ENCODE results near the gene SERINC5.
A peak's percentile ranks its signal among the peaks of the same experiment; 100 is the strongest.

SERINC5 gene

DNA sequence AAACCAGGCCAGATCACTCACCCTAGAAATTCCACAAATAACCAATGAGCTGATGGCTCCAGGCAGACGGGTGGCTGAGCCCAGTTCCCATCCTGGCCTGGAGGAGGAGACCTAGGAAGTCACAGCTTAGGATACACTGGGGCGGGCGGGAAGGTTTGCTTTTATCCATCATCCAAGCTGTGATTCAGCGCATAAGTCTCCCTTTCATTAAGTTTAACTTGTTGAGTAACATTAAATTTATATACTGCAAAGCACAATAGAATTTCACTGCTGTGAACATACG lies 165.0 kb downstream of the SERINC5 start:
- DNase-seq = no peak

DNA sequence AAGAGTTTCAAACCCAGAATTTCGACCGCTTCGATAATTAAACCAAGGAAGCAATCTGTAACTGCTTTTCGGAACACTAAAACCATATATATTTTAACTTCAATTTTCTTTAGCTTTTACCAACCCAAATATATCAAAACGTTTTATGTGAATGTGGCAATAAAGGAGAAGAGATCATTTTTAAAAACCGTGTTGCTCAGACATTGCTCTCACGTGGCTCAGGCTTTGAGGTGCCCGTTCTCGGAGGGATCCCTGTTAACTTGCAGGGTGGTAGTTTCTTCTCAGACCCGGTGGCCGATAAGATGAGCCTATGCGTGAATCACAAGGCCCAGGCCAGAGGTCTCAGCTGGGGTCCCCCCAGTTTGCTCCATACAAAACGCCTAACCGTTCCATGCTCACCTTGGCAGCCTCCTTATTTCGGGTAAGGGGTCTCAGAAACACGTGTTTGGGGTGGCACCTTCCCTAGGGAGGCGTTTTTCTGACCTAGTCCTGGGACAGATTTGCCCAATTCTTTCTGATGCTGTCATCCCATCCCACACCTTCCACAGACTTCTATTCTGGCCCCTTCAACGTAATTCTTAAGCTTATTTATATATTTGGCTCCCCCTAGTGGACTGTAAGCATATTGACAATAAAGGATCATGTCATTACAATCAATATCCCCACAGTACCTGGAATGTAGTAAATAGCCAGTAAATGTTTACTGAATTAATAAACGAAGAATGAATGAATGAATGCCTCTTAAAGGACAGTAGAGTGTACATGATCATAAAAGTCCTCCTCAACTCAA lies 172.6 kb downstream of the SERINC5 start:
- DNase-seq = peak in 1 of 2 donors; percentile 40

DNA sequence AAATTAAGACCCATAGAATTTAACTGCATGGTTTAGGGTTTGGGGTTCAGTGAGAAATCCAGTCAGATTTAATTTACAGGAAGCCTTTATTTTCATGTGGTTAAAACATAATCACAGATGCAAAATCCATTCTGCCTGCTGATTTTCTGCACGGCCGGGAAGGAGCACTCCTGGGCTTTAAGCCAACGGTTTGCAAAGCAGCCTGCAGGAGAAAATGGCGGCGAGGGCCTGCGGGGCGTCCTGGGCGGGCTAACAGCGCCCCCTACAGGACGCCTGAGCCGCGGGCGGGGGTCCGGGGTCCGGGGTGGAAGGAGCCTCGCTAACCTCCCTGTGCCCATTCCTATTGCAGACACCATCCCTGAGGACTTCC lies 173.1 kb downstream of the SERINC5 start:
- DNase-seq = peak; percentile 5 to 9

DNA sequence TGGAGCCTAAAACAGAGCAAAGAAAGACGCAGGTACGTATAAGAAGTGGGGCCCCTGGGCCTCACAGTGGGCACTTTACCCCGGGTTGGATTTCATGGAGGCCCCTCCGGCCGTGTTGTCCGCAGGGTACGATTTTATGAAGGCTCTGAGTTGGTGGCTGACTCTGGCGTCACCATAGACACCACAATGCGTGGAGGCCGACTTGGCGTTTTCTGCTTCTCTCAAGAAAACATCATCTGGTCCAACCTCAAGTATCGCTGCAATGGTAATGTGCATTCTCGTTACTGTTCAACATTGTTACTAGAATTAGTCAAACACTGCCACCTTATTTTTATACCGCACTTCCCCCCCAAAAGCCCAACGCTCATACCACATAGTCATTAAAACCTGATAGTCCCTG lies 173.6 kb downstream of the SERINC5 start:
- DNase-seq = no peak

DNA sequence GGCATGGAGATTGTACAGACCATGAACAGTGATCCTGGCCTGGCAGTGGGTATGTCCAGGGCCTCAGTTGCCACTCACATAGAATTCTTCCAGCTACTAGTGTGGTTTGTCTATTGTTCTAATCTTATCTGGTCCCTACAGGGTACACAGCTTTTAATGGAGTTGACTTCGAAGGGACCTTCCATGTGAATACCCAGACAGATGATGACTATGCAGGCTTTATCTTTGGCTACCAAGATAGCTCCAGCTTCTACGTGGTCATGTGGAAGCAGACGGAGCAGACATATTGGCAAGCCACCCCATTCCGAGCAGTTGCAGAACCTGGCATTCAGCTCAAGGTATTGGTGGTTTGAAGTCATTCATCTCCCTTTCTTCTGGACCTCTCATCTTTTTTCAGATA lies 176.9 kb downstream of the SERINC5 start:
- no peak for DNase-seq

DNA sequence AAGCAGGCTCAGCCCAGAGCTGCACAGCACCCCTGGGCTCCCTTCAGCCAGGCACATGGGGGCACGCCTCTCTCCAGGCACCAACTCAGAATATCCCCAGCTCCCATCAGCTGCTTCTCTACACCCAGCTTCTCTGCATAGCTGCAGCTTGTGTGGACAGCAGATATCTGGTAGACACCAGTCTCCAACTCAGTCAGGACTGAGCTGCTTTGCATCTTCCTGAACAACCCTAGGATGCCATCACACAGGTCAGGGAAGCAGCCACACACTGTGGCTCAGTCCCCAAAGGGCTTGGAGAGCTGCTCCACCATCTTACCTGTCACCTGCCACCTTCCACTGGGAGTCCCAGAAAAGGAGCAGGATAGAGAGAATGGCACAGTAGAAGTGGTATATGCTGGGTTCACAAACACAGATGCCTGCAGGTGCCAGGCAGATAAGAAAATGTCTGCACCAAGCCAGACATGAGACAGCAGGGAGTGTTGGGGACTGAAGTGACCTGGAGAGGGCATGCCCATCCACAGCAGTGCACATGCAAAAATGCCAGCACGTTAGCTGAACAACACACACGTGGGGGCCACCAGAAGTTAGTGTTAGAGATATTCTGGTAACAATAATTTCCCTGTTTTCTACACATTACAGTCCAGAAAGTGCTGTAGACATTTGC lies 178.7 kb downstream of the SERINC5 start:
- no peak for DNase-seq

DNA sequence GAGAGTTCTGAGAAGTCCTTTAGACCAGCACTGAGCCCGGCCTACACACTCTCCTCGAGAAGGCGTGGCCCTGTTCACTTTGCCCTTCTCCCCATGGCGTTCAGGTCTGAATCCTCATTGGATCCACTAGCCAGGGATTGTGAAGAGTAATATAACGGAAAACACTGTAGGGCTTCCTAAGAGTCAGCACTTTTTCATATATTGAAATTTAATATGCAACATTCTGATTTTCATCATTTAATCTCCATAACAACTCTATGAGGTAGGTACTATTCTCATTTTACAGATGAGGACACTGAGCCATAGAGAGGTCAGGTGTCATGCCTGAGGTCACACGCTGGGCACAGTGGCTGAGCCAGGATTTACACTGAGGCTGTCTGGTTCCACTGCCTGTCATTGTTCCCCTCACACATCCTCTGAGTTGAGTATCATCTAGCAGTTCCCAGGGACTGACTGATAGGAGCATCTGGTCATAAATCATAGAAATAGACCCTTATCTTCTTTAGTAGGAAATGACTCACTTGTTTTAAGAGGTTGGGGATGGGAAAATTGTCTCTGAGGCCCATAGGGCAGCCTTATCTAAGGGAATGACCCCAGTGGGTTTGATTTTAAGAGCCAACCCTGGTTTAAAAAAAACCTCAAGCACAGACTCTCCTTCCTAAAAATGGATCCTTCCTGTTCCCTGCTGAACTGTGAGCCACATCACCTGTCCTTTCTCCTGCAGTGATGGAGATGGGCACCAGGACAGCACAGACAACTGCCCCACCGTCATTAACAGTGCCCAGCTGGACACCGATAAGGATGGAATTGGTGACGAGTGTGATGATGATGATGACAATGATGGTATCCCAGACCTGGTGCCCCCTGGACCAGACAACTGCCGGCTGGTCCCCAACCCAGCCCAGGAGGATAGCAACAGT lies 179.5 kb downstream of the SERINC5 start:
- no peak for DNase-seq

DNA sequence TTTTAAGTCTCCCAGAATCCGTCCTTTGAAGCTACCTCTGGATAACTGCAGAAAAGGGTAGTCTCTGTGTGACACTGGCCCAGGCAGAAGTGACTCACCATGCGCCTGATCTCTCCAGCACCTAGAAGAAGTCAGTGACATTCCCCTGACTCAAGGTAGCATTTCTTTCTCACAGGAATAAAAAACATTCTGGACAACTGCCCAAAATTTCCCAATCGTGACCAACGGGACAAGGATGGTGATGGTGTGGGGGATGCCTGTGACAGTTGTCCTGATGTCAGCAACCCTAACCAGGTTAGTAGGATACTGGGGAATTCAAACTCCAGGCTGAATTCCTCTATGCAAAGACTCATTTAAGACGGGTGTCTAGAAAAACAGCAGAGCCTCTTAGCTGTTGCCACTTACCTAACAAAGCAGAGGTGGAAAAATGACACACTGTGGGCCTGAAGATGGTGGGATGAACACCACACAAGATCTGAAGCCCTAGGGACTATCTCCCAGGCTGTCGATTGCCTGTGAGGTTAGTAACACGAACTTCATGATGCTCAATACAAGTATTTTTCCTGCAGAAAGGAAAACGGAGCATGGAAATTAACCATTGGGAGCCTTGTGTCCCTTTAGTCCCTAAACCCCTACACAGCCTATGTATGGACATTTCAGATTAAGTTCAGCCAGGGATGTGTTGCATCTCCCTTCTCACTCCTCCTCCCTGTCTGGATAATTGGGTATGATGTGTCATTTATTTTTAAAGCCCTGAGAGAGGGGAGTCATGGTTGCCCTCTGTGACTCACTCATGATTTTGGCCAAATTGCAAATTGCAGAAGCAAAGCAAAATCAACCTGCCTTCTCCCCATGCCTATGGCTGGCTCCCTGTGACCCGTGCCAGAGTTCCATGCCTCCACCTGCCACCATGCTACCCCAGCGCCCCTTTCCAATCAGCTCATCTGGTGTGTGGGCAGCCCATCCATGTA lies 183.5 kb downstream of the SERINC5 start:
- DNase-seq = no peak

DNA sequence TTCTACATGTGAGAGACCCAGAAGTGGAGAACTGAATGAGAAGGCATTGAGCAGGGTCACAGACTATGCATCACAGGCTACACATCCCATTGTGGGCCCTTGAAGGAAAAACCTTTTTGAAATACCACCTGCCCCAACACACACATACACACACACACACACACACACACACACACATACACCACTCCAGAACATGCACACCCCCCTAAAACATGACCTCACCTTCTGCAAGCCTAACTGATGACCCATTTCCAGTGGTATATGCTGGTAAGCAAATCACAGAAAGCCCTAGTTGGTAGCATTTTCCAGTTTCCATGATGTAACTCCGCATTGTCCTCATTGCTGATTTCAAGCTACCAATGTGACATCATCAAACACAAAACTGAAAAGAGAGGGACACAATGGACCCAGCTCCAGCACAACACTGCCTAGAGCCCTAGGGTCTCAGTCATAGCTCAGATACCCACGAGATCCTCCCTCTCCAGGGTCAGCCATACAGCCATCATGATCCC lies 184.3 kb downstream of the SERINC5 start:
- DNase-seq = no peak

DNA sequence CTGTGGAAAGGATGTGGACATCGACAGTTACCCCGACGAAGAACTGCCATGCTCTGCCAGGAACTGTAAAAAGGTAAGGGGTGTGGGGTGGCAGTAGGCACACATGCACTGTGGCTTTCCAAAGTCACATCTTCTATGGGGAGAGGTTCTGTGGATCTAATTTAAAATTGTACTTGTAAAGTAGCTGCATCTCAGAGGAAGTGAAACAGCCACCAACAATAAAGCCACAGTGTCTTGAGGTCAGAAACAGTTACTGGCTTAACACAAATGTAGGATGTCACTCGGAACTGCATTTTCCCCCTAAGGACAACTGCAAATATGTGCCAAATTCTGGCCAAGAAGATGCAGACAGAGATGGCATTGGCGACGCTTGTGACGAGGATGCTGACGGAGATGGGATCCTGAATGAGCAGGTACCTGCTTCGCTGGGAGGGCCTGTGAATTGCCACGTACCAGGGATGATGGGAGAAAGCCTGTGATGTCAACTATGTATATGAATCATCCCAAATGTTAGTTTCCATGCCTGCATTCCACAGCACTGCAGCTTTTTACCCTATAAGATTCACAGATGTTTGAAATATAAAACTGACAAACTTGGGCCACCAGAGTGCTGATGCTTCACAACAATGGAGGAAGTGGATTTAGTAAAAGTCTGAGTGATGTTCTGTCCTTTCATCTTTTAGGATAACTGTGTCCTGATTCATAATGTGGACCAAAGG lies 185.4 kb downstream of the SERINC5 start:
- DNase-seq = no peak

DNA sequence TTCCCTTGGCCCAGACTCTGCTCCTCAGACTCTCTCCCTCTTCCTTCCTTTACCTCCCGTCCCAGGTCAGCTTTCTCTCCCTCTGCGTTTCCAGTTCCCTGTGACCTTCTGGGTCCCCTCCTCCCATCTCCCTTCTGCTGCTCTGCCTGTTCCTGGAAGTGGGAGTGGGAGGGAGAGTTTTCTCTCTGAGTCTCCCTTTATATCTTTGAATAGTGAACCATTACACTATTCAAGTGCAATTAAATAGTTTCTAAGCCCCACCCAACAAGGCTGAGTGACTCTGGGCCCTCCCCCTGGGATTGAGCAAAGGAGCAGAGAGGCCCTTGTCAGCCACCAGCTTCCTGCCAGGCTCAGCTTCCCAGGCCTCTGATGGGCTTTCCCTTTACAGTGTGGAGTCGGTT lies 185.9 kb downstream of the SERINC5 start:
- DNase-seq = no peak

DNA sequence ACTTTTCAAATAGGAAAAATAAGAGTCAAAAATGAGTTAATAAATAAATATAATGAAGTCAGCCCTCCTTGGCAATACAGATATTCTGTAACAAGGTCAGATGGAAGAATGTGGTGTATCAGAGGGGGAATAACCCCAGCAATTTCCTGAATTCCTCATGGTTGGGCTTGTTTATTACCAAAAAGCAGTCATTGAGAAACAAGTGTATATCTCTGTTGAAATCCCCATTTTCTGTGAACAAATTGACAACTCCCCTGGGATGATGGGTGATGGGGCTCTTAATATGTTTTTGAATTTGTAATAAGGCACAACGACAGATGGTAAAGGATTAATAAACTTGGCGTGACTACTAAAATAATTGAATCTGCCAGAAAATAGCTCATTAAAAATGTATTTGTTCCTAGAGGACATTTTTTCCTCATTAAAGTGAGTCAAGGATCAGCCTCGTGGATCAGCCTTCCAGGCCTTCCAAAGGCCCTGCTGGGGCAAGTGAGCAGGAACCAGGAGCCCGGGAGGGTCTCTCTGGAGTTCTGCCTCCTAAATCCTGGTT lies 186.5 kb downstream of the SERINC5 start:
- no peak for DNase-seq

DNA sequence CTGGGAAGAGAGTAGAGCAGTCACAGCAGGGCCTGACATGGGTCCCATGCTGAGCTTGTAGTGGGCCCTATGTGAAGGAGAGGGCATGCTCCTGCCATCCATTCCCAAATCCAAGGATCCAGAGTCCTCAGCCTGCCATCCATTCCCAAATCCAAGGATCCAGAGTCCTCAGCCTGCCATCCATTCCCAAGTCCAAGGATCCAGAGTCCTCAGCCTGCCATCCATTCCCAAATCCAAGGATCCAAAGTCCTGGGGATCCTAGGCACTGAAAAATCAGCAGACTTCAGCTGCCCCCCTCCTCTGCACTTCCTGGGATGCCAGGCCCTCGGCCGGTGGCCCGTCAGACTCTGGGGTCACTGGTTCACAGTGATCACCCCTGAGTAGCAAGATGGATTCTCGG lies 187.1 kb downstream of the SERINC5 start:
- no peak for DNase-seq

DNA sequence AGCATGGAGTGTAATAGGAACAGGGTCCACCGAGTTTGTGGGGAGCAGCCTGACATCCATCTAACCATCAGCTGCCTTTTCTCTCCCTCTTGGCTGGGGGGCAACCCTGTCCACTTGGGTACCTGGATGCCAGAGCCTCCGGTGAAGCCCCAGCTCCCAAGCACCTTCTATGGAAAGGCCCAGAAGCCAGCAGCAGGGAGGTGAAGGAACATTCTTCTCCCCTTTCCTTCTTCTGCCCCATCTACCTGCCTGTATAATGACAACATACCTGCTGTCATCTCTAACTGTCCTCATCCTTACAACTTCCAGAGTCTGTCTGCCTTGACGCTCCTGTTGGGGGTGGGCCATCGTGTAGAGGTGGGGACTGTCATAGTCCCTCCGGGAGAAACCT lies 187.6 kb downstream of the SERINC5 start:
- no peak for DNase-seq

DNA sequence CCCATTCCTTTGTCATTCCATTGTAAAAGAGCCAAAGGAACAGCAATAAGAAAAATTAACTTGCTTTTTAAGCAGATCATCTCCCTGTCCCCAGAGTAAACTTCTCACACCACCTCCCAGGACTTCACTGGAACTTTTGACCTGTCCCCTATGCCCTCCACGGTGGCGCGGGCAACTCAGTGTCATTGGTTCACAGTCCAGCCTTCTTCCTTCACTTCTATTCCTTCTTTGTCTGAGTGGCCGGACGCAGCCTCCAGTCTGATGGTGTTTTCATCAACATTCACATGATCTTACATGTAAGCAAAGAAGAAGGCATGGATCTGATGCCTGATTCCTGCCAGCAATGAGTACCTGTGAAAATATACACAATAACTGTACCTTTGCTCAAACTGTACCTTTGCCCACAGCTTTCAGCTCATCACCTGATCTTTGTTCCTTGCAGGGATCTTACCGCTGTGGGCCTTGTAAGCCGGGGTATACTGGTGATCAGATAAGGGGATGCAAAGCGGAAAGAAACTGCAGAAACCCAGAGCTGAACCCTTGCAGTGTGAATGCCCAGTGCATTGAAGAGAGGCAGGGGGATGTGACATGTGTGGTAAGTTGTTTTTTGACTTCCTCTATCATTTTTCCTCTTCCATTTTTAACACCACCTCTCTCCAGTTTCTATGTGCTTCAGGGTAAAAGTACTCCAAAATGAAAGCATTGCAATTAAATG lies 188.2 kb downstream of the SERINC5 start:
- no peak for DNase-seq

DNA sequence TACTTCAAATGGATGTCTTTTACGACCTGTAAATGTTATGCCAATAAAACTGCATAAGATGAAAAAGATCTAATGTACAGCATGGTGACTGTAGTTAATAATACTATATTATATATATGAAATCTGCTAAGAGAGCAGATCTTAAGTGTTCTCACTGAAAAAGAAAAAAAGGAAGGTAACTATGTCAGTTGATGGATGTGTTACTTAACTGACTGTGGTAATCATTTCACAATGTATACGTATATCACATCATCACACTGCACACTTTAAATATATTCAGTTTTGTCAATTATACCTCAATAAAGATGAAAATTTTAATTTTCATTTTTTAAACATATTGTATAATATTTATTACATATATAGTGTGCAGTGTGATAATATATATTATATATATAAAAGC lies 188.8 kb downstream of the SERINC5 start:
- DNase-seq = no peak

DNA sequence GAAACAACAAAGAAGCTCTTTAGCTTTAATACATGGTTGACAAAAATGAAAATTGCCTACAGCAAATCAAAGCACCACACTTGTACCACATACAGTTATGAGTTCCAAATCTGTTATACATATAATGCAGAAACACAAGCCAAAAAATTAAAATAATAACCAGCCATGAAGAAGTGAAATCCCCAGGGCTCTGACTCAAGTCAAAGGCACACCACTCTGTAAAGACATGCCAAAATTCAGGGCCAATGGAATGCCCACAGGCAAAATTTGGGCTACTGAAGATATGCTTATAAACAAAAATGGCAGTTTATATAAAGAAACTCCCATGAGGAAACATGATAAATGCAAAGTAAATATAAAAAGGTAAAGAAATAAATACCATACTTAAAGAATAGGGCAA lies 191.7 kb downstream of the SERINC5 start:
- no peak for DNase-seq
